HEK293 (cell line): Measurements from ENCODE around the gene LRRC27.

Source experiments
- AEBP2 ChIP-seq: fragments of 450-650 bp; formaldehyde crosslinking; IDR thresholded peaks from 2 replicates; pipeline ENCODE4 v1.5.1; 2016; ENCODE audit warnings: missing biosample characterization, missing genetic modification characterization, borderline replicate concordance
- GLIS2 ChIP-seq: fragments of 450-650 bp; formaldehyde crosslinking; IDR thresholded peaks from 2 replicates; pipeline ENCODE4 v1.5.1; 2016; ENCODE audit warnings: missing biosample characterization, missing genetic modification characterization
- KLF8 ChIP-seq: fragments of 450-650 bp; formaldehyde crosslinking; IDR thresholded peaks from 2 replicates; pipeline ENCODE4 v1.5.1; 2016; ENCODE audit warnings: missing biosample characterization, missing genetic modification characterization
- MEIS1 ChIP-seq: sonication (generic); formaldehyde crosslinking; IDR thresholded peaks from 2 replicates; pipeline ENCODE4 v1.8.1; 2022; ENCODE audit warnings: missing genetic modification reagents, mild to moderate bottlenecking, borderline replicate concordance
- REPIN1 ChIP-seq: fragments of 450-650 bp; formaldehyde crosslinking; IDR thresholded peaks from 2 replicates; pipeline ENCODE4 v1.5.1; 2017; ENCODE audit warnings: missing biosample characterization, missing genetic modification characterization, low read depth
- SALL2 ChIP-seq: fragments of 450-650 bp; formaldehyde crosslinking; IDR thresholded peaks from 2 replicates; pipeline ENCODE4 v1.5.0; 2017; ENCODE audit warnings: missing biosample characterization, mild to moderate bottlenecking, missing genetic modification characterization, borderline replicate concordance
- SP2 ChIP-seq: fragments of 450-650 bp; formaldehyde crosslinking; IDR thresholded peaks from 2 replicates; pipeline ENCODE4 v1.5.1; 2016; ENCODE audit warnings: missing biosample characterization, missing genetic modification characterization
- YY2 ChIP-seq: fragments of 450-650 bp; formaldehyde crosslinking; IDR thresholded peaks from 2 replicates; pipeline ENCODE4 v1.5.1; 2016; ENCODE audit warnings: missing biosample characterization, missing genetic modification characterization
- ZBTB48 ChIP-seq: fragments of 450-650 bp; formaldehyde crosslinking; IDR thresholded peaks from 2 replicates; pipeline ENCODE4 v1.5.1; 2016; ENCODE audit warnings: missing biosample characterization, missing genetic modification characterization
- ZFP37 ChIP-seq: fragments of 450-650 bp; formaldehyde crosslinking; IDR thresholded peaks from 2 replicates; pipeline ENCODE4 v1.5.1; 2016; ENCODE audit warnings: missing biosample characterization, missing genetic modification characterization
- ZIC2 ChIP-seq: fragments of 450-650 bp; formaldehyde crosslinking; IDR thresholded peaks from 2 replicates; pipeline ENCODE4 v1.5.1; 2016; ENCODE audit warnings: missing biosample characterization, missing genetic modification characterization
- ZNF133 ChIP-seq: fragments of 450-650 bp; formaldehyde crosslinking; IDR thresholded peaks from 2 replicates; pipeline ENCODE4 v1.5.1; 2016; ENCODE audit warnings: missing biosample characterization, missing genetic modification characterization
- ZNF140 ChIP-seq: fragments of 450-650 bp; formaldehyde crosslinking; IDR thresholded peaks from 2 replicates; pipeline ENCODE4 v1.5.1; 2016; ENCODE audit warnings: missing biosample characterization, missing genetic modification characterization
- ZNF174 ChIP-seq: fragments of 450-650 bp; formaldehyde crosslinking; IDR thresholded peaks from 2 replicates; pipeline ENCODE4 v1.5.0; 2017; ENCODE audit warnings: missing biosample characterization, mild to moderate bottlenecking, missing genetic modification characterization
- ZNF202 ChIP-seq: fragments of 450-650 bp; formaldehyde crosslinking; IDR thresholded peaks from 2 replicates; pipeline ENCODE4 v1.5.1; 2016; ENCODE audit warnings: missing biosample characterization, missing genetic modification characterization, borderline replicate concordance
- ZNF266 ChIP-seq: fragments of 450-650 bp; formaldehyde crosslinking; IDR thresholded peaks from 2 replicates; pipeline ENCODE4 v1.5.1; 2016; ENCODE audit warnings: missing biosample characterization, missing genetic modification characterization, low read depth
- ZNF350 ChIP-seq: fragments of 450-650 bp; formaldehyde crosslinking; IDR thresholded peaks from 2 replicates; pipeline ENCODE4 v1.5.0; 2017; ENCODE audit warnings: missing biosample characterization, mild to moderate bottlenecking, missing genetic modification characterization
- ZNF366 ChIP-seq: fragments of 450-650 bp; formaldehyde crosslinking; conservative IDR thresholded peaks from 2 replicates; pipeline ENCODE4 v1.5.1; 2016; ENCODE audit warnings: missing biosample characterization, missing genetic modification characterization
- ZNF37A ChIP-seq: fragments of 450-650 bp; IDR thresholded peaks from 2 replicates; pipeline ENCODE4 v1.5.1; 2018; ENCODE audit warnings: missing biosample characterization, missing genetic modification characterization
- ZNF426 ChIP-seq: fragments of 450-650 bp; formaldehyde crosslinking; IDR thresholded peaks from 2 replicates; pipeline ENCODE4 v1.5.1; 2017; ENCODE audit warnings: missing biosample characterization, missing genetic modification characterization, mild to moderate bottlenecking, inconsistent platforms, moderate library complexity
- ZNF513 ChIP-seq: fragments of 450-650 bp; IDR thresholded peaks from 2 replicates; pipeline ENCODE4 v1.5.1; 2018; ENCODE audit warnings: missing biosample characterization, missing genetic modification characterization
- ZNF548 ChIP-seq: fragments of 450-650 bp; formaldehyde crosslinking; IDR thresholded peaks from 2 replicates; pipeline ENCODE4 v1.5.1; 2016; ENCODE audit warnings: missing biosample characterization, missing genetic modification characterization
- ZNF555 ChIP-seq: fragments of 450-650 bp; formaldehyde crosslinking; conservative IDR thresholded peaks from 2 replicates; pipeline ENCODE4 v1.5.1; 2017; ENCODE audit warnings: missing biosample characterization, mild to moderate bottlenecking, missing genetic modification characterization, inconsistent platforms
- ZNF626 ChIP-seq: fragments of 450-650 bp; sonication (Bioruptor Pico); formaldehyde crosslinking; IDR thresholded peaks from 2 replicates; pipeline ENCODE4 v1.5.1; 2018; ENCODE audit warnings: missing biosample characterization, missing genetic modification characterization, inconsistent platforms
- ZNF629 ChIP-seq: fragments of 450-650 bp; formaldehyde crosslinking; IDR thresholded peaks from 2 replicates; pipeline ENCODE4 v1.5.1; 2017; ENCODE audit warnings: missing biosample characterization, missing genetic modification characterization
- ZNF654 ChIP-seq: fragments of 450-650 bp; formaldehyde crosslinking; IDR thresholded peaks from 2 replicates; pipeline ENCODE4 v1.5.1; 2016; ENCODE audit warnings: low read depth, missing biosample characterization, missing genetic modification characterization
- ZNF777 ChIP-seq: fragments of 450-650 bp; formaldehyde crosslinking; IDR thresholded peaks from 2 replicates; pipeline ENCODE4 v1.5.1; 2017; ENCODE audit warnings: missing biosample characterization, missing genetic modification characterization, borderline replicate concordance
- ZNF785 ChIP-seq: fragments of 450-650 bp; formaldehyde crosslinking; IDR thresholded peaks from 2 replicates; pipeline ENCODE4 v1.5.1; 2016; ENCODE audit warnings: missing biosample characterization, missing genetic modification characterization
- ZNF837 ChIP-seq: fragments of 450-650 bp; formaldehyde crosslinking; IDR thresholded peaks from 2 replicates; pipeline ENCODE4 v1.5.1; 2016; ENCODE audit warnings: missing biosample characterization, missing genetic modification characterization
- ZSCAN23 ChIP-seq: fragments of 450-650 bp; formaldehyde crosslinking; IDR thresholded peaks from 2 replicates; pipeline ENCODE4 v1.5.1; 2016; ENCODE audit warnings: missing biosample characterization, missing genetic modification characterization
- ZSCAN30 ChIP-seq: fragments of 450-650 bp; IDR thresholded peaks from 2 replicates; pipeline ENCODE4 v1.5.1; 2018; ENCODE audit warnings: missing biosample characterization, mild to moderate bottlenecking, missing genetic modification characterization, moderate library complexity
- TF ChIP-seq, protein P1 (sequence below): fragments of 450-650 bp; formaldehyde crosslinking; IDR thresholded peaks from 2 replicates; pipeline ENCODE4 v1.5.1; 2016; ENCODE audit warnings: missing biosample characterization, missing genetic modification characterization
- TF ChIP-seq, protein P2 (sequence below): fragments of 450-650 bp; formaldehyde crosslinking; IDR thresholded peaks from 2 replicates; pipeline ENCODE4 v1.5.1; 2016; ENCODE audit warnings: missing biosample characterization, missing genetic modification characterization

LRRC27 gene

GRCh38 chr10:132331601-132332432 lies at the start of gene LRRC27 (continued):
- TF ChIP-seq ZNF629 (tag by site-specific recombination) (peak; percentile 39; the same call in 1 of the 2 replicates), ZNF174 (no peak), ZNF266 (no peak), ZIC2 (tag by site-specific recombination) (peak; percentile 62), ZSCAN23 (tag by site-specific recombination) (no peak), ZNF513 (tag by site-specific recombination) (no peak), ZNF202 (tag by site-specific recombination) (no peak), YY2 (peak; percentile 67; the same call in 1 of the 2 replicates), ZNF366 (tag by site-specific recombination) (no peak), ZSCAN30 (tag by site-specific recombination) (no peak), ZNF37A (tag by site-specific recombination) (no peak), GLIS2 (peak; percentile 84), MEIS1 (CRISPR knock-in tag) (no peak), SALL2 (tag by site-specific recombination) (no peak), ZNF777 (peak; percentile 94; the same call in 1 of the 2 replicates), AEBP2 (tag by site-specific recombination) (no peak), ZNF426 (tag by site-specific recombination) (no peak), REPIN1 (tag by site-specific recombination) (no peak), ZNF555 (tag by site-specific recombination) (no peak), ZNF654 (no peak), ZNF837 (no peak), ZNF350 (tag by site-specific recombination) (no peak), SP2 (tag by site-specific recombination) (peak; percentile 90), ZNF548 (tag by site-specific recombination) (no peak), ZNF133 (tag by site-specific recombination) (no peak), ZFP37 (tag by site-specific recombination) (no peak), ZNF626 (tag by site-specific recombination) (no peak), ZBTB48 (peak; percentile 66; the same call in 1 of the 2 replicates), ZNF140 (tag by site-specific recombination) (no peak), KLF8 (peak; percentile 88), ZNF785 (tag by site-specific recombination) (no peak)
- TF ChIP-seq, protein P1, sequence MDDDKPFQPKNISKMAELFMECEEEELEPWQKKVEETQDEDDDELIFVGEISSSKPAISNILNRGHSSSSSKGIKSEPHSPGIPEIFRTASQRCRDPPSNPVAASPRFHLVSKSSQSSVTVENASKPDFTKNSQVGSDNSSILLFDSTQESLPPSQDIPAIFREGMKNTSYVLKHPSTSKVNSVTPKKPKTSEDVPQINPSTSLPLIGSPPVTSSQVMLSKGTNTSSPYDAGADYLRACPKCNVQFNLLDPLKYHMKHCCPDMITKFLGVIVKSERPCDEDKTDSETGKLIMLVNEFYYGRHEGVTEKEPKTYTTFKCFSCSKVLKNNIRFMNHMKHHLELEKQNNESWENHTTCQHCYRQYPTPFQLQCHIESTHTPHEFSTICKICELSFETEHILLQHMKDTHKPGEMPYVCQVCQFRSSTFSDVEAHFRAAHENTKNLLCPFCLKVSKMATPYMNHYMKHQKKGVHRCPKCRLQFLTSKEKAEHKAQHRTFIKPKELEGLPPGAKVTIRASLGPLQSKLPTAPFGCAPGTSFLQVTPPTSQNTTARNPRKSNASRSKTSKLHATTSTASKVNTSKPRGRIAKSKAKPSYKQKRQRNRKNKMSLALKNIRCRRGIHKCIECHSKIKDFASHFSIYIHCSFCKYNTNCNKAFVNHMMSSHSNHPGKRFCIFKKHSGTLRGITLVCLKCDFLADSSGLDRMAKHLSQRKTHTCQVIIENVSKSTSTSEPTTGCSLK (tag by site-specific recombination): no peak
- TF ChIP-seq, protein P2, sequence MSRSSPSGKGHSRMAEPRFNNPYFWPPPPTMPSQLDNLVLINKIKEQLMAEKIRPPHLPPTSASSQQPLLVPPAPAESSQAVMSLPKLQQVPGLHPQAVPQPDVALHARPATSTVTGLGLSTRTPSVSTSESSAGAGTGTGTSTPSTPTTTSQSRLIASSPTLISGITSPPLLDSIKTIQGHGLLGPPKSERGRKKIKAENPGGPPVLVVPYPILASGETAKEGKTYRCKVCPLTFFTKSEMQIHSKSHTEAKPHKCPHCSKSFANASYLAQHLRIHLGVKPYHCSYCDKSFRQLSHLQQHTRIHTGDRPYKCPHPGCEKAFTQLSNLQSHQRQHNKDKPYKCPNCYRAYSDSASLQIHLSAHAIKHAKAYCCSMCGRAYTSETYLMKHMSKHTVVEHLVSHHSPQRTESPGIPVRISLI (tag by site-specific recombination): no peak
